ENCODE measurements around the gene AEBP1.

DNA sequence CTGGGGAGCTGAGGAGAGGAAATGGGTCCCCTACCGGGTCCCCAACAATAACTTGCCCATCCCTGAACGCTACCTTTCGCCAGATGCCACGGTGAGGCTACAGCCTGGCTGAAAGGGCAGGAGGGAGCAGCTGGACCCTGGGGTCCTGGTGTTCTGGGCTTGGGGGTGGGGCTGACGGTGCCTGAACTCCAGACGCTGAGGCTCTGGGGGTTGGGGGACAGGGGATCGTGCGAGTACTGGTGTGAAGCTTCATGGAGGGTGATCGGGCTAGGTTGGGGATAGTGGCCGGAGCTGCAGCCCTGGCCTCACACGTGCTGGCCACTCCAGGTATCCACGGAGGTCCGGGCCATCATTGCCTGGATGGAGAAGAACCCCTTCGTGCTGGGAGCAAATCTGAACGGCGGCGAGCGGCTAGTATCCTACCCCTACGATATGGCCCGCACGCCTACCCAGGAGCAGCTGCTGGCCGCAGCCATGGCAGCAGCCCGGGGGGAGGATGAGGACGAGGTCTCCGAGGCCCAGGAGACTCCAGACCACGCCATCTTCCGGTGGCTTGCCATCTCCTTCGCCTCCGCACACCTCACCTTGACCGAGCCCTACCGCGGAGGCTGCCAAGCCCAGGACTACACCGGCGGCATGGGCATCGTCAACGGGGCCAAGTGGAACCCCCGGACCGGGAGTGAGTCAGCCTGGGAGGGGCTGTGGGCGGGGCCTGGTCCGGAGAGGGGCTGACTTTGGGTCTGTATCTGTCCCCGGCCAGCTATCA, 8.3 kb downstream of the AEBP1 start:
- TF ChIP-seq RAD21 (IDR thresholded peaks at IDR 0.05; ENCODE audit: low read length) (no peak), CHD1 (IDR thresholded peaks at IDR 0.05; ENCODE audit: low read depth, low read length) (no peak), POLR2A (IDR thresholded peaks at IDR 0.05; ENCODE audit: low read depth, low read length) (no peak), BHLHE40 (IDR thresholded peaks at IDR 0.05; ENCODE audit: low read depth, low read length) (no peak), CEBPB (IDR thresholded peaks at IDR 0.05; ENCODE audit: low read depth, low read length) (no peak), SMC3 (IDR thresholded peaks at IDR 0.05; ENCODE audit: low read depth, low read length) (no peak), RFX5 (IDR thresholded peaks at IDR 0.05; ENCODE audit: low read depth, low read length) (no peak), MAZ (IDR thresholded peaks at IDR 0.05; ENCODE audit: borderline replicate concordance, low read depth, low read length) (no peak), FOS (IDR thresholded peaks at IDR 0.05; ENCODE audit: low read depth, low read length) (no peak), RCOR1 (IDR thresholded peaks at IDR 0.05; ENCODE audit: insufficient replicate concordance, low read length) (no peak)
- TF ChIP-seq, protein P1, sequence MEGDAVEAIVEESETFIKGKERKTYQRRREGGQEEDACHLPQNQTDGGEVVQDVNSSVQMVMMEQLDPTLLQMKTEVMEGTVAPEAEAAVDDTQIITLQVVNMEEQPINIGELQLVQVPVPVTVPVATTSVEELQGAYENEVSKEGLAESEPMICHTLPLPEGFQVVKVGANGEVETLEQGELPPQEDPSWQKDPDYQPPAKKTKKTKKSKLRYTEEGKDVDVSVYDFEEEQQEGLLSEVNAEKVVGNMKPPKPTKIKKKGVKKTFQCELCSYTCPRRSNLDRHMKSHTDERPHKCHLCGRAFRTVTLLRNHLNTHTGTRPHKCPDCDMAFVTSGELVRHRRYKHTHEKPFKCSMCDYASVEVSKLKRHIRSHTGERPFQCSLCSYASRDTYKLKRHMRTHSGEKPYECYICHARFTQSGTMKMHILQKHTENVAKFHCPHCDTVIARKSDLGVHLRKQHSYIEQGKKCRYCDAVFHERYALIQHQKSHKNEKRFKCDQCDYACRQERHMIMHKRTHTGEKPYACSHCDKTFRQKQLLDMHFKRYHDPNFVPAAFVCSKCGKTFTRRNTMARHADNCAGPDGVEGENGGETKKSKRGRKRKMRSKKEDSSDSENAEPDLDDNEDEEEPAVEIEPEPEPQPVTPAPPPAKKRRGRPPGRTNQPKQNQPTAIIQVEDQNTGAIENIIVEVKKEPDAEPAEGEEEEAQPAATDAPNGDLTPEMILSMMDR (conservative IDR thresholded peaks at IDR 0.05; ENCODE audit: low read depth, low read length): no peak
